ENCODE data around the gene C17orf50.

DNA sequence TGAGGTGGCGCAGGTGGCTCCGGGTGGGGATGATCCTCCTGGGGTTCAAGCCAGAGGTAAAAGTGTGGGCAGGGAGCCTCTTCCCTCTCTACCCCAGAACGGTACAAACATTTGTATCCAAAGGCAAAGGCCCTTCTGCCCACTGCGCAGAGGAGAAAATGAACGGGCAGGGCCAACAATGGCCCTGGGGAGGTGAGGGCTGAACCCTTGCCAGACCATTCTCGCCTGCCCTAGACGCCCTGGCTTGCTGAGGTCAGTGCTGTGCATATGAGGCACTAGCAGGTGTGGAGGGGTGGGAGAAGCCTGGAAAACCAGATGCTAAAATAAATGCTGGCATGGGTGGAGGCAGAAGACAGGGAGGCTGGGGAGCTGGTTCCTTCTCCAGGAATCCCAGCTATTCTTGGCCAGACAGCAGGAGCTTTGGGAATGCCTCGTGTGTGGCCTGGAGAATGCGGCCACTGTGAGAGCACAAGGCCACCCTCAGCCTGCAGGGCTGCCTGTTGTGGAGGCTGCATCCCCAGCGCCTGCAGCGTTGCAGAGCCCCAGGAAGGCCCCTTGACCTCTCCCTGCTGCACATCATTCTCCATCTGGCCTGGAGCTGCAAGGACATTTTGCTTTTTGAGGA is 4.5 kb downstream of the C17orf50 start:
- TF ChIP-seq, protein P1, sequence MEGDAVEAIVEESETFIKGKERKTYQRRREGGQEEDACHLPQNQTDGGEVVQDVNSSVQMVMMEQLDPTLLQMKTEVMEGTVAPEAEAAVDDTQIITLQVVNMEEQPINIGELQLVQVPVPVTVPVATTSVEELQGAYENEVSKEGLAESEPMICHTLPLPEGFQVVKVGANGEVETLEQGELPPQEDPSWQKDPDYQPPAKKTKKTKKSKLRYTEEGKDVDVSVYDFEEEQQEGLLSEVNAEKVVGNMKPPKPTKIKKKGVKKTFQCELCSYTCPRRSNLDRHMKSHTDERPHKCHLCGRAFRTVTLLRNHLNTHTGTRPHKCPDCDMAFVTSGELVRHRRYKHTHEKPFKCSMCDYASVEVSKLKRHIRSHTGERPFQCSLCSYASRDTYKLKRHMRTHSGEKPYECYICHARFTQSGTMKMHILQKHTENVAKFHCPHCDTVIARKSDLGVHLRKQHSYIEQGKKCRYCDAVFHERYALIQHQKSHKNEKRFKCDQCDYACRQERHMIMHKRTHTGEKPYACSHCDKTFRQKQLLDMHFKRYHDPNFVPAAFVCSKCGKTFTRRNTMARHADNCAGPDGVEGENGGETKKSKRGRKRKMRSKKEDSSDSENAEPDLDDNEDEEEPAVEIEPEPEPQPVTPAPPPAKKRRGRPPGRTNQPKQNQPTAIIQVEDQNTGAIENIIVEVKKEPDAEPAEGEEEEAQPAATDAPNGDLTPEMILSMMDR (IDR thresholded peaks at IDR 0.05 in 2 of 3, conservative IDR thresholded peaks at IDR 0.05 in 1 of 3; ENCODE audit: borderline replicate concordance in 1 of 3, insufficient read depth in 1 of 3, low read depth in 2 of 3, low read length in 2 of 3): no peak
- no peak for TF ChIP-seq POLR2AphosphoS5 (IDR thresholded peaks at IDR 0.05; ENCODE audit: low read depth, low read length)
- TF ChIP-seq POLR2A (IDR thresholded peaks at IDR 0.05; ENCODE audit: borderline replicate concordance, extremely low read depth, insufficient read depth, insufficient read length): no peak

All from HCT116 (cell line).